Neutrophil (primary cell): ENCODE measurements around the gene DNAJC5G.

Experiments used
- H3K27ac ChIP-seq: fragments of 200-600 bp; sonication (generic); 2 replicates; pipeline ENCODE4 v1.5.1; 2016; ENCODE audit warnings: mild to moderate bottlenecking, moderate library complexity
- H3K27me3 ChIP-seq: fragments of 200-600 bp; sonication (generic); 2 replicates; pipeline ENCODE4 v1.6.0; 2016; ENCODE audit warnings: mild to moderate bottlenecking
- H3K36me3 ChIP-seq: fragments of 200-600 bp; sonication (generic); 2 replicates; pipeline ENCODE4 v1.5.1; 2017
- H3K4me1 ChIP-seq, 2 experiments: fragments of 200-600 bp in 1 of 2; sonication (generic) in 1 of 2; 1 replicate in 1 of 2; 2 replicates in 1 of 2; pipeline versions ENCODE4 v1.5.1 to v1.6.1; 2013 to 2016; ENCODE audit warnings: low read depth in 1 of 2, low read length in 1 of 2, mild to moderate bottlenecking in 1 of 2, moderate library complexity in 1 of 2; ENCODE audit not compliant: control insufficient read depth in 1 of 2, insufficient read depth in 1 of 2
- H3K4me3 ChIP-seq, 2 experiments: fragments of 200-600 bp in 1 of 2; sonication (generic) in 1 of 2; 1 replicate in 1 of 2; 2 replicates in 1 of 2; pipeline ENCODE4 v1.5.1; 2013 to 2016; ENCODE audit warnings: low read depth in 1 of 2, low read length in 1 of 2, mild to moderate bottlenecking in 1 of 2, moderate library complexity in 1 of 2
- H3K9me3 ChIP-seq: fragments of 200-600 bp; sonication (generic); 2 replicates; pipeline ENCODE4 v1.5.1; 2016
- CTCF ChIP-seq: fragments of 200-600 bp; sonication (generic); IDR thresholded peaks from 2 replicates; pipeline ENCODE4 v1.5.1; 2016; ENCODE audit warnings: antibody characterized with exemption

The DNAJC5G gene

GRCh38 chr2:27241761-27242613 lies 33.2 kb upstream of the DNAJC5G start:
- peaks cover 78% of the 10 kb centered on the region for H3K36me3 ChIP-seq
- no peak for TF ChIP-seq CTCF
- H3K27ac ChIP-seq: no peak overlapping the region
- H3K4me3 ChIP-seq: no peak overlapping the region
- H3K4me1 ChIP-seq: no peaks in the 10 kb centered on the region
- no peaks in the 10 kb centered on the region for H3K27me3 ChIP-seq
- no peaks in the 10 kb centered on the region for H3K9me3 ChIP-seq

GRCh38 chr2:27242614-27242951 lies 32.6 kb upstream of the DNAJC5G start:
- no peaks in the 10 kb centered on the region for H3K9me3 ChIP-seq
- H3K4me1 ChIP-seq: no peaks in the 10 kb centered on the region
- TF ChIP-seq CTCF: no peak
- H3K27ac ChIP-seq: no peak overlapping the region
- H3K36me3 ChIP-seq: peaks cover 72% of the 10 kb centered on the region
- no peak overlapping the region for H3K4me3 ChIP-seq
- H3K27me3 ChIP-seq: no peaks in the 10 kb centered on the region

- Histone ChIP-seq H3K27me3 (no peaks in the 10 kb centered on the region), H3K4me3 (no peak overlapping the region), H3K27ac (no peak overlapping the region), H3K4me1 (no peaks in the 10 kb centered on the region), H3K36me3 (peaks cover 62% of the 10 kb centered on the region), H3K9me3 (no peaks in the 10 kb centered on the region)
- no peak for TF ChIP-seq CTCF
These were observed 31.7 kb upstream of the DNAJC5G start for GRCh38 chr2:27243391-27244130.

- Histone ChIP-seq H3K4me3 (no peak overlapping the region), H3K27ac (no peak overlapping the region), H3K4me1 (no peaks in the 10 kb centered on the region), H3K36me3 (peaks cover 46% of the 10 kb centered on the region), H3K9me3 (no peaks in the 10 kb centered on the region), H3K27me3 (peaks cover 13% of the 10 kb centered on the region)
- TF ChIP-seq CTCF: no peak
These were observed 30.1 kb upstream of the DNAJC5G start for GRCh38 chr2:27245116-27245515.

GRCh38 chr2:27245626-27246025 lies 29.6 kb upstream of the DNAJC5G start:
- Histone ChIP-seq H3K27ac (no peak overlapping the region), H3K4me3 (no peak overlapping the region), H3K4me1 (no peaks in the 10 kb centered on the region), H3K27me3 (peaks cover 18% of the 10 kb centered on the region), H3K9me3 (no peaks in the 10 kb centered on the region), H3K36me3 (peaks cover 41% of the 10 kb centered on the region)
- no peak for TF ChIP-seq CTCF
